GM19043 (cell line): Measurements from ENCODE around the gene SEPTIN6.

ENCODE experiments used
- ATAC-seq: cut with Tn5 transposase; IDR thresholded peaks from one replicate; pipeline ENCODE4 v1.9.1; 2021; ENCODE audit warnings: low read depth; ENCODE audit not compliant: unreplicated experiment

Gene SEPTIN6

DNA sequence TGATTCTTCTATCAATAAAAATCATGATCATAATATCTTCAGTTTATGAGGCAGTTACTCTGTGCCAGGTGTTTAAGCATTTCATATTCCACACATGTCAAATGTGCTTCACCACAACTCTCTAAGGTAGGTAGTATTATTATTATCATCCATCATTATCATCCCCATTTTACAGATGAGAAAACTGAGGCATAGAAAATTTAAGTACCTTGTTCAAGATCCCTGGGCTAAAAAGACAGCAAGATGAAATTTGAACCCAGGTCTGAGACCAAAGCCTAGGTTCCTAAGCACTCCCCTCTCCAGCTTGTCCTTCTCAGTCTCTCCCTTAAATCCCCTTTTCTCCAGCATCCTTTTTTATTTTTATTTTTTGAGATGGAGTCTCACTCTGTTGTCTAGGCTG is 33.4 kb downstream of the SEPTIN6 start:
- ATAC-seq, result no peak

- ATAC-seq, result no peak
Observed at GRCh38 chrX:119655125-119655524, 37.8 kb downstream of the SEPTIN6 start.

- ATAC-seq, result no peak
Observed at GRCh38 chrX:119654112-119654531, 38.8 kb downstream of the SEPTIN6 start.

- ATAC-seq, result no peak
Observed at GRCh38 chrX:119648421-119648775, 44.6 kb downstream of the SEPTIN6 start.

- peak; percentile 95 for ATAC-seq
Observed at GRCh38 chrX:119647552-119648420, 45.2 kb downstream of the SEPTIN6 start.

GRCh38 chrX:119647089-119647488 is 45.9 kb downstream of the SEPTIN6 start:
- no peak for ATAC-seq

- ATAC-seq, result no peak
Observed at GRCh38 chrX:119646515-119646914, 46.5 kb downstream of the SEPTIN6 start.

GRCh38 chrX:119643696-119644095 is 49.3 kb downstream of the SEPTIN6 start:
- no peak for ATAC-seq
